K562 (cell line): ENCODE data around the gene GLE1. TPM values are rescaled to one million over a fixed set of nuclear protein-coding genes. Genes with fewer than 3 reads are reported as not detected.

Experiments
- CCNT2 ChIP-seq: IDR thresholded peaks from 2 replicates; pipeline ENCODE4 v1.6.1; 2011; ENCODE audit warnings: borderline replicate concordance, low read depth, mild to moderate bottlenecking, moderate library complexity, mixed read lengths, low read length; ENCODE audit not compliant: insufficient read length; ENCODE audit errors: extremely low read depth
- CUX1 ChIP-seq: fragments of 200-800 bp; sonication (Bioruptor generic); IDR thresholded peaks from 2 replicates; pipeline ENCODE4 v1.6.1; 2016; ENCODE audit warnings: missing genetic modification characterization, missing compliant biosample characterization
- E2F5 ChIP-seq: sonication (generic); formaldehyde crosslinking; IDR thresholded peaks from 2 replicates; pipeline ENCODE4 v1.8.0; 2022; ENCODE audit warnings: mild to moderate bottlenecking, missing genetic modification reagents
- GATAD2A ChIP-seq: fragments of 450-650 bp; IDR thresholded peaks from 2 replicates; pipeline ENCODE4 v1.6.1; 2017
- HBP1 ChIP-seq: fragments of 450-650 bp; formaldehyde crosslinking; IDR thresholded peaks from 2 replicates; pipeline ENCODE4 v1.4.0; 2022; ENCODE audit warnings: missing genetic modification characterization
- HNRNPL ChIP-seq: fragments of 200-400 bp; formaldehyde crosslinking; IDR thresholded peaks from 2 replicates; pipeline ENCODE4 v1.6.1; 2017; ENCODE audit warnings: low read depth, mild to moderate bottlenecking, low read length
- RAD21 ChIP-seq, 2 experiments: fragments of 250-450 bp in 1 of 2; fragments of 450-650 bp in 1 of 2; sonication (Bioruptor Pico) in 1 of 2; formaldehyde crosslinking in 1 of 2; IDR thresholded peaks in 1 of 2; conservative IDR thresholded peaks in 1 of 2; 2 replicates each; pipeline versions ENCODE4 v1.4.0 to v1.8.0; 2020 to 2022; ENCODE audit warnings: mild to moderate bottlenecking in 2 of 2, moderate library complexity in 1 of 2
- SMAD1 ChIP-seq: fragments of 150-350 bp; IDR thresholded peaks from 2 replicates; pipeline ENCODE4 v1.6.1; 2014; ENCODE audit warnings: low read length, low read depth; ENCODE audit not compliant: partially characterized antibody
- SMARCB1 ChIP-seq: IDR thresholded peaks from 2 replicates; pipeline ENCODE4 v1.6.1; 2011; ENCODE audit warnings: improper control_type of control experiment, low read depth; ENCODE audit not compliant: insufficient read length
- SRSF3 ChIP-seq: fragments of 200-400 bp; formaldehyde crosslinking; IDR thresholded peaks from 2 replicates; pipeline ENCODE4 v1.6.1; 2016; ENCODE audit warnings: mild to moderate bottlenecking, low read length, moderate library complexity; ENCODE audit not compliant: insufficient read depth
- U2AF1 ChIP-seq: fragments of 200-400 bp; formaldehyde crosslinking; optimal IDR thresholded peaks from 2 replicates; pipeline ENCODE3; 2017; ENCODE audit warnings: mild to moderate bottlenecking, low read depth, low read length, moderate library complexity
- ZBTB43 ChIP-seq: sonication (generic); formaldehyde crosslinking; IDR thresholded peaks from 2 replicates; pipeline ENCODE4 v1.8.0; 2023; ENCODE audit warnings: mild to moderate bottlenecking, missing genetic modification reagents
- ZBTB7A ChIP-seq: IDR thresholded peaks from 2 replicates; pipeline ENCODE4 v1.6.1; 2011; ENCODE audit warnings: low read depth, mild to moderate bottlenecking, low read length, moderate library complexity, borderline replicate concordance; ENCODE audit not compliant: control insufficient read depth
- ZNF436 ChIP-seq: fragments of 250-450, 450-650 bp; sonication (Bioruptor Pico); formaldehyde crosslinking; IDR thresholded peaks from 2 replicates; pipeline ENCODE4 v1.7.0; 2020; ENCODE audit warnings: mild to moderate bottlenecking
- ZNF707 ChIP-seq: fragments of 250-450 bp; sonication (Bioruptor Pico); conservative IDR thresholded peaks from 2 replicates; pipeline ENCODE4 v1.8.0; 2022; ENCODE audit warnings: inconsistent platforms, mild to moderate bottlenecking, moderate library complexity
- ZNF76 ChIP-seq: fragments of 250-450 bp; sonication (Bioruptor Pico); IDR thresholded peaks from 2 replicates; pipeline ENCODE4 v1.4.0; 2020; ENCODE audit warnings: mild to moderate bottlenecking, moderate library complexity, borderline replicate concordance
- polyA plus RNA-seq, 8 experiments: library from polyadenylated mRNA; depleted of rRNA in 4 of 8; stranded (reverse) in 5 of 8; unstranded in 3 of 8; fragments of >200 nt; fragmentation: Nextera tagmentation in 2 of 8; fragmentation: Illumina TruSeq in 1 of 8; extraction: Ambion mirVana in 2 of 8; extraction: Trizol in 1 of 8; gene quantifications; 2 replicates each; pipeline versions ENCODE4 v1.2.1 to v1.2.3, GENCODE V29; 2011 to 2014; ENCODE audit warnings: inconsistent platforms in 1 of 8, missing spikeins in 1 of 8
- total RNA-seq, 7 experiments: library from RNA; depleted of rRNA in 6 of 7; stranded (reverse); fragments of >200 nt in 6 of 7; fragmentation: Illumina TruSeq in 2 of 7; extraction: Trizol in 2 of 7; gene quantifications; 2 replicates each; pipeline versions ENCODE4 v1.2.1 to v1.2.3, GENCODE V29; 2011 to 2021; ENCODE audit warnings: low replicate concordance in 1 of 7

The GLE1 gene
- total and polyA plus RNA-seq, 9 of the 15 experiments (the other 6 are each of a cell fraction or from before 2014, with no cell fraction given), result 15.9 to 44.8 (median 37.6) TPM

- no peak for TF ChIP-seq CUX1
- no peak for TF ChIP-seq ZNF76 (CRISPR knock-in tag)
- no peak for TF ChIP-seq SRSF3
- TF ChIP-seq ZBTB7A, result peak; percentile 85; the same call in 1 of the 2 replicates
- no peak for TF ChIP-seq HNRNPL
- no peak for TF ChIP-seq GATAD2A
- TF ChIP-seq HBP1 (CRISPR knock-in tag), result no peak
- TF ChIP-seq SMARCB1, result no peak
- no peak for TF ChIP-seq CCNT2
- TF ChIP-seq U2AF1, result no peak
- TF ChIP-seq E2F5 (CRISPR knock-in tag), result no peak
- TF ChIP-seq ZBTB43, result no peak
- 0 out of 4 replicates have a peak, but pooled peaks of 1 of the 2 experiments have one; percentile 23 for TF ChIP-seq RAD21 (CRISPR knock-in tag; conservative IDR thresholded peaks at IDR 0.05 in 1 of 2, IDR thresholded peaks at IDR 0.05 in 1 of 2)
- TF ChIP-seq ZNF436 (CRISPR knock-in tag), result no peak
- no peak for TF ChIP-seq ZNF707 (CRISPR knock-in tag)
- TF ChIP-seq SMAD1, result peak; percentile 81
These were observed 10.3 kb upstream of the GLE1 start (continued) for GRCh38 chr9:128494108-128494745.
